ENCODE results near the gene ILK.

The ILK gene

DNA sequence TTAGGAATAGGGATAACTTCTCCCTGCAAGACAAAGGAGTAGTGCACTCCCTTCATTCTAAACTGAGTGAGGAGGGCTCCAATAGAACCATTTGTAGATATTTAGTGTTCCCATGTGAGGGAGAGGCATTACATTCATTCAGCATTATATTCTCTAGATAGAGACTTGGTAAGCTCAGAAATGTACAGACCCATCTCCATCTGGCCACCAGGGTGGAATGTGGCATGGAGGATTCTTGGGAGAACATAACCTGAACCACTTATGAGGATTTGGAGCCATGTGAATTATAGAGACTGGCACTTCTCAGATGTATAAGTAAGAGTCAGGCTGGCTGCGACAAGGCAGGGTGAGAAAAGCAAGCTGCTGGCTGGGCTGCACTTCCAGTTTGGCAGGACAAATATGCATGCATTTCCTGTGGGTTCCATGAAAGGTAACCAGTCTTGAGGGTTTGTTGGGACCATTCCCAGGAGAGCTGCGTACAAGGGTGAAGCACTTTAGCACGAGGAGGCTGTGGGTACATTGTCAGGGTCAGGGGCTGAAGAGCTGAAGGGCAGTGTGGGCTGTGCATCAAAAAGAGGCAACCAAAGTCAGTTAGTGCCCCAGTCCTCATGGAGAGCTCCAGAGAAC, 9.3 kb upstream of the ILK start:
- no peaks in the 10 kb centered on the region for H3K27me3 ChIP-seq (replicated peaks; ENCODE audit: control insufficient read depth, insufficient read depth, low read length, poor library complexity, severe bottlenecking)

DNA sequence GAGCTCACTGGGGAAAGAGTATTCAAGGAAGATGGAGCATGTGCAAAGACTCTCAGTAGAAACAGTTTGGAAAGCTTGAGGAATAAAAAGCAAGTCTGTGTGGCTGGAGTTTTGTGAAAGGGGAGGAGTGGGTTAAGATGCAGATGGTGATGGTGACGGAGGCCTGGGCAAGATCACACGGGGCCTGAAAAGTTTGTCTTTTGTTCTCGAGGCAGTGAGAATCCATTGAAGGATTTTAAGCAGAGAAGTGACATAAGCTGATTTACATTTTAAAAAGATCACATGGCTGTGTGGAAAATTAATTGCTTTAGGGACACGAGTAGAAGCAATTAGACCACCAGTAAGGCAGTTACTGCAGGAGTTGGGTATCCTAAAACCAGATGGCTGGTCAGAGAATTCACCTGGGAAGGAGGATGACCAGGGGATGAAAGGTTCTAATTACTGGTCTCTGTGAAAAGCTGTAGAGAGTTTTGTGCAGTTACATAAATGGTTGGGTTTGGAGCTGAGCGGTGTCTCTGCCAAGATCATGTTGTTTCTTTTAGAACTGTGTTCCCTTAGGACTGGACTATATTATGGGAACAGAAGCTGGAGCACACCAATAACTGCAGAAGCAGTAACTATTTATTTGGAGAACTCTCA, 7.2 kb upstream of the ILK start:
- Histone ChIP-seq H3K4me1 (ENCODE audit: control insufficient read depth, insufficient read depth, low read length, poor library complexity, severe bottlenecking) (no peaks in the 10 kb centered on the region), H3K9me3 (ENCODE audit: control insufficient read depth, low read length) (no peaks in the 10 kb centered on the region), H3K36me3 (ENCODE audit: control insufficient read depth, insufficient read depth, low read length) (peaks cover 57% of the 10 kb centered on the region), H3K4me3 (ENCODE audit: insufficient read depth, low read depth, low read length, poor library complexity, severe bottlenecking) (no peak overlapping the region), H3K27ac (ENCODE audit: insufficient read depth, low read length, poor library complexity, severe bottlenecking) (no peak overlapping the region), H3K27me3 (replicated peaks; ENCODE audit: control insufficient read depth, insufficient read depth, low read length, poor library complexity, severe bottlenecking) (no peaks in the 10 kb centered on the region)
- DNase-seq: no peak

More for the DNA sequence above, 9.3 kb upstream of the ILK start:
- DNase-seq: no peak
- Histone ChIP-seq H3K4me1 (ENCODE audit: control insufficient read depth, insufficient read depth, low read length, poor library complexity, severe bottlenecking) (no peaks in the 10 kb centered on the region), H3K27ac (ENCODE audit: insufficient read depth, low read length, poor library complexity, severe bottlenecking) (no peak overlapping the region), H3K9me3 (ENCODE audit: control insufficient read depth, low read length) (no peaks in the 10 kb centered on the region), H3K36me3 (ENCODE audit: control insufficient read depth, insufficient read depth, low read length) (peaks cover 39% of the 10 kb centered on the region), H3K4me3 (ENCODE audit: insufficient read depth, low read depth, low read length, poor library complexity, severe bottlenecking) (no peak overlapping the region)

DNA sequence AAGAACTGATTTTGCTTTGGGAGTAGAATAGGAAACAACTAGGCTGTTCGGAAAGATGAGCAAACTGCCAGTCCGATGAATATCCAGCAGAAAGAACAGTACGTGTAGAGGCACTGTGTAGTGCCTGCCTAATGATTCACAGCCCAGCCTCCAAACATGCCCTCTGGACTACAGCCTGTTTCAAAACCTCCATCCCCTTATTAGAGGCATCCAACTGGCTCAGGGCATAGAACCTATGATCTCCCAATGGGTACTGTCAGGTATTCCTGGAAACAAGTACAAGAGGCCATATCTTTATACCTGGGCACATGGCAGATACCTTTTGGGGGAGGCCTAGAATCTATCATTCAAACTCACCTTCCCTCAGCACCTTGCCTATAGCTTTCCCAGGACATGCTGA, 5.0 kb upstream of the ILK start:
- Histone ChIP-seq H3K27ac (ENCODE audit: insufficient read depth, low read length, poor library complexity, severe bottlenecking) (no peak overlapping the region), H3K4me3 (ENCODE audit: insufficient read depth, low read depth, low read length, poor library complexity, severe bottlenecking) (no peak overlapping the region), H3K9me3 (ENCODE audit: control insufficient read depth, low read length) (no peaks in the 10 kb centered on the region), H3K27me3 (replicated peaks; ENCODE audit: control insufficient read depth, insufficient read depth, low read length, poor library complexity, severe bottlenecking) (no peaks in the 10 kb centered on the region), H3K36me3 (ENCODE audit: control insufficient read depth, insufficient read depth, low read length) (peaks cover 56% of the 10 kb centered on the region), H3K4me1 (ENCODE audit: control insufficient read depth, insufficient read depth, low read length, poor library complexity, severe bottlenecking) (no peaks in the 10 kb centered on the region)
- DNase-seq: no peak

DNA sequence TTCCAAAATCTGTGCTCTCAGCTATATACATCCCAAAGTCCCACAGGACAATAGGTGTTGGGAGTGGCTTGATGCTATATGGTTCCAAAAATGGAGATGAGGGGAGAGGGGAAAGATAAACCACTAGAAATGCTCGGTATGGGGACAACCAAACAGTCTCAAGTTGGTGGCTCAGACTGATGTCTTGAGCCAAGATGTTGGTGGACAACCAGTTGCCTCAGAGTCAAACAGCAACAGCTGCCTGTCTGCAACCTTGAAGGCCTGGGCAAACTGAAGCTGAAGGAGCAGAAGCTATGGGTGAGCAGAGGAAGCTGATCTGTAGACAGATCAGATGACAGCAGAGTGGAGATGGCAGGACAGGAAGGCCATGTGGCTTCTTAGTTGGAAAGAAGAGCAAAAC, 4.1 kb upstream of the ILK start:
- no peaks in the 10 kb centered on the region for H3K27me3 ChIP-seq (replicated peaks; ENCODE audit: control insufficient read depth, insufficient read depth, low read length, poor library complexity, severe bottlenecking)
- no peak overlapping the region for H3K27ac ChIP-seq (ENCODE audit: insufficient read depth, low read length, poor library complexity, severe bottlenecking)
- peaks cover 56% of the 10 kb centered on the region for H3K36me3 ChIP-seq (ENCODE audit: control insufficient read depth, insufficient read depth, low read length)
- H3K9me3 ChIP-seq (ENCODE audit: control insufficient read depth, low read length): no peaks in the 10 kb centered on the region
- DNase-seq: no peak
- H3K4me3 ChIP-seq (ENCODE audit: insufficient read depth, low read depth, low read length, poor library complexity, severe bottlenecking): no peak overlapping the region
- H3K4me1 ChIP-seq (ENCODE audit: control insufficient read depth, insufficient read depth, low read length, poor library complexity, severe bottlenecking): peaks cover 3% of the 10 kb centered on the region

DNA sequence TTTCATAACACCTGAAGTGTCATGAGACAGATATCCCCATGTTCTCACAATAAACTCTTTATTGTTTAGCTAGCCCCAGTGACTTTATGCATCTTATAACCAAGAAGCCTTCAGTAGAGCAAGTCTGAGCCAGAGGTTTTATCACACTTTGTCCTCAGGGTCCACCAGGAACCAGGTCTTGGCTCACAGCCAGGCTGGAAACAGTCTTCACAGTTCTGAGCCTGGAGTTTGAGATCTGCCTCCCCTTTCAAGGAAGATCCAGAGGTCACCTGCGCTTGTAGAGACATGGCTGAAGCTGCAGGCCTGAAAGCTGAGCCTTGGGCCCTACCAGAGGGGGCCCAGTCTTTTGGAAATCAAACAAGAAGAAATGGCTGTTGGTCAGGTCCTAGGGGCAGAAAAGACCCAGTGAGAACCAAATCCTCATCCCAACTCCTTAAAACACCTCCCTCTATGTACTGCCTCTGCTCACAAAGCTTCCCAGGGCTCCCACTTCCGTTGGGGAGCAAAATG, 3.6 kb upstream of the ILK start:
- Histone ChIP-seq H3K36me3 (ENCODE audit: control insufficient read depth, insufficient read depth, low read length) (peaks cover 56% of the 10 kb centered on the region), H3K27ac (ENCODE audit: insufficient read depth, low read length, poor library complexity, severe bottlenecking) (no peak overlapping the region), H3K4me1 (ENCODE audit: control insufficient read depth, insufficient read depth, low read length, poor library complexity, severe bottlenecking) (peaks cover 8% of the 10 kb centered on the region), H3K9me3 (ENCODE audit: control insufficient read depth, low read length) (no peaks in the 10 kb centered on the region), H3K27me3 (replicated peaks; ENCODE audit: control insufficient read depth, insufficient read depth, low read length, poor library complexity, severe bottlenecking) (no peaks in the 10 kb centered on the region), H3K4me3 (ENCODE audit: insufficient read depth, low read depth, low read length, poor library complexity, severe bottlenecking) (no peak overlapping the region)
- DNase-seq: no peak

DNA sequence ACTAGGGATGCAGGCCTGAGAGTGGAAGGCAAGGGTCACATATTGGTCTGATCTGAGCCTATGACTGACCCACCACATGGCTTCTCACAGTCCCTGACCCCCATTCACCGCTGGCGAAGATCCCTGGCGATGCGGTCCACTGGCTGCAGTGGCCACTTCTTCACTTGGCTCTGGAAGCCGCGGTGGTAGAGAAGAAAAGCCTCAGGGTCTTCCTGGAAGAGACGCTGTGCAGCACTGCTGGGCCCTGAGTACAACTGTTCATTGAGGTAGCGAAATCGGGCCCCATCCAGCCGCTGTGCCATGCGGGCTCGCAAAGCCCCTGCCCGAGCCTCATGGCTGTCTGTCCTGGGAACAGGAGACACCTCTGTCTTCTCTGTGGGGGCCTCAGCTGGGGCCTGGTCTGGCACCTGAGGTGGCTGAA, 2.5 kb upstream of the ILK start:
- H3K27me3 ChIP-seq (replicated peaks; ENCODE audit: control insufficient read depth, insufficient read depth, low read length, poor library complexity, severe bottlenecking): no peaks in the 10 kb centered on the region
- H3K4me3 ChIP-seq (ENCODE audit: insufficient read depth, low read depth, low read length, poor library complexity, severe bottlenecking): no peak overlapping the region
- no peaks in the 10 kb centered on the region for H3K9me3 ChIP-seq (ENCODE audit: control insufficient read depth, low read length)
- H3K36me3 ChIP-seq (ENCODE audit: control insufficient read depth, insufficient read depth, low read length): peaks cover 52% of the 10 kb centered on the region
- DNase-seq: no peak
- peaks cover 17% of the 10 kb centered on the region for H3K4me1 ChIP-seq (ENCODE audit: control insufficient read depth, insufficient read depth, low read length, poor library complexity, severe bottlenecking)
- H3K27ac ChIP-seq (ENCODE audit: insufficient read depth, low read length, poor library complexity, severe bottlenecking): no peak overlapping the region

DNA sequence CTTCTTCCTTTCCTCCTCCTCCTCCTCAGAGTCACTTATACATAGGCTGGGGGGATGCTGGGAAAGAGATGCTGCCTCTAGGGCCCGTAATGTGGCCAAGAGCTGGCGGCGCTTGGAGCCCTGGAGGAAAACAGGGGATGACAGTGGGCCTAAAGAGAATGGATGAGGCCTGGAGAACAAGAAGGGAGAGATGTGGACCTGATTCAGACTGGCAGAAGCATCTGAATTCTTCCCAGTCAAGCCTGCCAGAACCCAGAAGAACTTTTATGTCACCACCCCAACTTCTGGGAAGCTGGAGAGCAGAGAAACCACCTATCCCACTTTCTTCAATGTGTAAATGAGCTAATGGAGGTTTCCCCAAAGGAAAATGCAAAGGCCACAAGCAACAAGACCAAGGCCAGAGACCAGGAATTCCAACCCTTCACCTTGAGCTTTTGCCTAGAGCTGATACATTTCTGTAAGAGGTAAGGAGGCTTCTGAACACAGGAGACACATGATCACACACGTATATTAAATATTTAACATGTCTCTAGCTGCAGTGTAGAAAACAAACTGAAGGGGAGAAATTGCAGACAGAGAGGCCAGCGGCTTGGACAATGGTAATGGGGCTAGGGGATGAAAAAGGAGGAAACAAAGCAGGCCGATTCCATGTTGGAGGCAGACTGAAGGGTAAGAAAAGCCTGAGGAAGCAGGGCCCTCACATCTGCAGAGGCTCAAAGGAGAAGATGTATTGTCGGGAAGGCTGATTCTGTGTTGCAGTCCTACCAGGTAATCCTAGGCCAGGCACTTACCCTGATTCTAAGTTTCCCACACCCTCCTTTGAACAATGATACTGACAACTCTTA, 1.3 kb upstream of the ILK start:
- peak overlapping the region; percentile 82 for H3K27ac ChIP-seq (ENCODE audit: insufficient read depth, low read length, poor library complexity, severe bottlenecking)
- H3K36me3 ChIP-seq (ENCODE audit: control insufficient read depth, insufficient read depth, low read length): peaks cover 40% of the 10 kb centered on the region
- peaks cover 29% of the 10 kb centered on the region for H3K4me1 ChIP-seq (ENCODE audit: control insufficient read depth, insufficient read depth, low read length, poor library complexity, severe bottlenecking)
- peak overlapping the region; percentile 95 for H3K4me3 ChIP-seq (ENCODE audit: insufficient read depth, low read depth, low read length, poor library complexity, severe bottlenecking)
- no peaks in the 10 kb centered on the region for H3K27me3 ChIP-seq (replicated peaks; ENCODE audit: control insufficient read depth, insufficient read depth, low read length, poor library complexity, severe bottlenecking)
- H3K9me3 ChIP-seq (ENCODE audit: control insufficient read depth, low read length): no peaks in the 10 kb centered on the region
- no peak for DNase-seq

DNA sequence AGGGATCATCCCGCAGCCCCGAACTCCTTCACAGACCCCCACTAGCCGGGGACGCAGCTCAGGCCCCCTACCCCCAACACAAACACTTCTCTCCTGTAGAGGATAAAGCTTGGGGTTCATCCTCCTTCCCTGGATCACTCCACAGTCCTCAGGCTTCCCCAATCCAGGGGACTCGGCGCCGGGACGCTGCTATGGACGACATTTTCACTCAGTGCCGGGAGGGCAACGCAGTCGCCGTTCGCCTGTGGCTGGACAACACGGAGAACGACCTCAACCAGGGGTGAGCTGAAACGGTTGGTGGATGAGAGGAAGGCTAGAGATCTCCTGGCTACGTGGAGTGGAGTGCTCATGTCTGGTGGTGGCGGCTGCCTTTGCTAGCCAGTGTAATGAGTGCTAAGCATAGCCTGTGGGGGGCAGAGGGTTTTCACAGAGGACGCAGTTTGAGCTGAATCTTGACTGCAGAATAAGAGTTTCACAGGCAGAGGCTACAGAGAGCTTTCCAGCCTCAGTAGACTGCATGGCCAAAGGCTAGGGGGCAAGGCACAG, 580 bp downstream of the ILK start:
- peak in 2 of 3 donors; percentile 26 to 30 for DNase-seq
- Histone ChIP-seq H3K36me3 (ENCODE audit: control insufficient read depth, insufficient read depth, low read length) (peaks cover 39% of the 10 kb centered on the region), H3K27me3 (replicated peaks; ENCODE audit: control insufficient read depth, insufficient read depth, low read length, poor library complexity, severe bottlenecking) (no peaks in the 10 kb centered on the region), H3K4me3 (ENCODE audit: insufficient read depth, low read depth, low read length, poor library complexity, severe bottlenecking) (peak overlapping the region; percentile 95), H3K4me1 (ENCODE audit: control insufficient read depth, insufficient read depth, low read length, poor library complexity, severe bottlenecking) (peaks cover 38% of the 10 kb centered on the region), H3K27ac (ENCODE audit: insufficient read depth, low read length, poor library complexity, severe bottlenecking) (peak overlapping the region; percentile 82), H3K9me3 (ENCODE audit: control insufficient read depth, low read length) (no peaks in the 10 kb centered on the region)

DNA sequence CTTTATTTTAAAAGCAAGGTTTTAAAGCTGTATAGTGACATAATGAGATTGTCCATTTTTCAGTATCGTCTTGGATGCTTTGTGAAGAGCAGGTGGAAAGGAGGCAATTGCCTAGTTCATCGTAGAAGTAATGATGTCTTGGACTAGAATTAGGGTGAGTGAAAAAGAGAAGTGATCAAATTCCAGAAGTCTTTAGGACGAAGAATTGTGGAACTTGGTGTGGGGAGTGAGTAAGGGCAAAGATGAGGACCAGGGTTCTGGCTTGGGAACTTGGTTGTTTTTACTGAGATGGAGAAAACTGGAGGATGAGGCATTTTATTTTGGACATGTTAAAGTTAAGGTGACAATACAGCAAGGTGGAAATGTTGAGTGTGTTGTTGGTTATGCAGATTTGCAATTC, 1.2 kb downstream of the ILK start:
- Histone ChIP-seq H3K27me3 (replicated peaks; ENCODE audit: control insufficient read depth, insufficient read depth, low read length, poor library complexity, severe bottlenecking) (no peaks in the 10 kb centered on the region), H3K9me3 (ENCODE audit: control insufficient read depth, low read length) (no peaks in the 10 kb centered on the region), H3K27ac (ENCODE audit: insufficient read depth, low read length, poor library complexity, severe bottlenecking) (peak overlapping the region; percentile 82), H3K36me3 (ENCODE audit: control insufficient read depth, insufficient read depth, low read length) (peaks cover 39% of the 10 kb centered on the region), H3K4me3 (ENCODE audit: insufficient read depth, low read depth, low read length, poor library complexity, severe bottlenecking) (peak overlapping the region; percentile 95), H3K4me1 (ENCODE audit: control insufficient read depth, insufficient read depth, low read length, poor library complexity, severe bottlenecking) (peaks cover 38% of the 10 kb centered on the region)
- DNase-seq: no peak

Measured in effector memory CD4-positive, alpha-beta T cell (primary cell).